HTR-8/SVneo (cell line): ENCODE results near the gene HDGFL2.
A peak's percentile ranks its signal among the peaks of the same experiment; 100 is the strongest.

Experiments used
- DNase-seq: peaks from one replicate; pipeline ENCODE4 v3.0.0; 2011; ENCODE audit warnings: low spot score, mixed read lengths; ENCODE audit not compliant: insufficient read length
- FAIRE-seq: peaks from 2 replicates; lab custom pipeline; 2011; peaks lifted over from hg19 to GRCh38; lab: Jason Lieb, UNC

The HDGFL2 gene

DNA sequence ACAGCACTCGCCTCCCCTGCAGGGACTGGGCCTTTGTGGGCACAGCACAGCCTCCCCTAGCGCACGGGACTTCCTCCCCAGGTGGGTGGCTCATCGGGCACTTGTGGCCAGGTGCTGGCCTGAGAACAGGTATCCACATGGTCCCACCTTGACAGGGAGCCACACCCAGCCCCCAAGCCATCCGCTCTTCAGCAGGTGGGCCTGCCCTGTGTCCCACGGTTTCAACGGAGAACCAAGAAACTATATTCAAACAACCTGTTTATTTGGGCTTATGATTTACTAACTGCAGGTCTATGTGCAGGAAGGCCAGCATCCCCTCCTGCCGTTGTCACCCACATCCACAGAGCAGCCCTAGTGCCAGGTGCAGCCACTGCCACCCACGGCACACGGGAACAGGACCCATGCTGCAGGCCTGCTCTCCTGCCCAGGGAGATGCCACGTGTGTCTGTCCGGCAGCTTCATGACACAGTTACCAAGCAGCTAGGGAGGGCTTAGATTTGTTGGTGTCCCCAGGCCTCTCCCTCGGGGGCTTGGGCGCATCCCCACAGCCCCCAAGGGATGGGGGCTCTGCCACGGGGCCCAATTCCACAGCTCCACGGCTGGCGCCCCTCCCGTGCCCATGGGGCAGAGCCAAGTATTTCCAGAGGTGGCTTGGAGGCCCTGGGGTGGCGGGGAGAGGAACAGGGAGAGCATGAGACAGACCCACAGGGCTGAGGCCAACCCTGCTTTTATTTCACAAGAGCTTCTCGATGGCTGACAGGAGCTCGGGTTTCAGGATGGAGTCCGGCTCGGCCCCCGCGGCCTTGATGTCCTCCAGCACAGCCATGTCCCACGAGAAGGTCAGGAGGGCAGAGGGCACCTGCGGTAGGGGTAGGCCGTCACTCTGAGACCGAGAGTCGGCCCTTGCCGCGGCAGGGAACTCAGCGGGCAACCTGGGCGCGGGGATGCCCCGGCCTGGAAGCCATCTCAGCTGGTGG, 27.0 kb upstream of the HDGFL2 start:
- FAIRE-seq: no peak
- no peak for DNase-seq

DNA sequence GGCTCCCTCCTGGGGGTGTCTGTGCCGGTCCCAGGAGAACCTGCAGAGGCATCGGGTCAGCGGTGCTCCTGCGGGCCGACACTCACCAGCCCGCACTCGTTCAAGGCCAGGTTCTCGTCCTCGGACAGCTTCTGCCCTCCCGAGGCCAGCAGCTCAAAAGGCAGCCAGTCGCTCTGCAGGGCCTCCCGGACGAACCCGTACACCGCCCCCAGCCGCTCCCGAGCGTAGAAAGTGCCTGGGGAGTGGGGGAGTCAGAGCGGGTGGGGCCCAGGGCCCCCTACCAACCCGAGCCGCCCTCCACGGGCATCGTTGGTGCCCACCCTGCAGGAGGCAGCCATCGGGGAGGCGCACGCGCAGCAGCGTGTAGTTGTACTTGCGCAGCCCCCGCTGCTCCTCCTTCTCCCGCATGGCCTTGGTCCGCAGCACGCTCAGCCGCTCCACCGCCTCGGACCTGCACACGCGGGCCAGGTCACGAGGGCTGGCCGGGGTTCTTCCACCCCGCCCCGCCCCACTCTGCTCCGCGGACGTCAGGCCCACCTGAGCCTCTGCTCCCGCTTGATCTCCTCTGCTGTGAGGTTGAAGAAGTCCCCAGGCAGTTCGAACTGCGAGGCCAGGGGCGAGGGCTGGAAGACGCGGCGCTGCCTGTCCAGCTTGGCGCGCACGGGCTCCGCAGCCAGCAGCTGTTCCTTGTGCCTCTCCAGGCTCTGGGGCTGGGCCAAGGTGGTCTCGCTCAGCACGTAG, 26.0 kb upstream of the HDGFL2 start:
- FAIRE-seq (no peak), DNase-seq (no peak)

GRCh38 chr19:4446704-4447200, 25.3 kb upstream of the HDGFL2 start:
- no peak for FAIRE-seq
- DNase-seq: no peak

GRCh38 chr19:4447327-4448146, 24.6 kb upstream of the HDGFL2 start:
- DNase-seq: no peak
- no peak for FAIRE-seq

GRCh38 chr19:4448147-4448985, 23.7 kb upstream of the HDGFL2 start:
- DNase-seq (no peak), FAIRE-seq (no peak)

GRCh38 chr19:4449022-4449638, 23.0 kb upstream of the HDGFL2 start:
- DNase-seq: no peak
- FAIRE-seq: no peak

GRCh38 chr19:4449639-4450028, 22.5 kb upstream of the HDGFL2 start:
- FAIRE-seq: no peak

DNA sequence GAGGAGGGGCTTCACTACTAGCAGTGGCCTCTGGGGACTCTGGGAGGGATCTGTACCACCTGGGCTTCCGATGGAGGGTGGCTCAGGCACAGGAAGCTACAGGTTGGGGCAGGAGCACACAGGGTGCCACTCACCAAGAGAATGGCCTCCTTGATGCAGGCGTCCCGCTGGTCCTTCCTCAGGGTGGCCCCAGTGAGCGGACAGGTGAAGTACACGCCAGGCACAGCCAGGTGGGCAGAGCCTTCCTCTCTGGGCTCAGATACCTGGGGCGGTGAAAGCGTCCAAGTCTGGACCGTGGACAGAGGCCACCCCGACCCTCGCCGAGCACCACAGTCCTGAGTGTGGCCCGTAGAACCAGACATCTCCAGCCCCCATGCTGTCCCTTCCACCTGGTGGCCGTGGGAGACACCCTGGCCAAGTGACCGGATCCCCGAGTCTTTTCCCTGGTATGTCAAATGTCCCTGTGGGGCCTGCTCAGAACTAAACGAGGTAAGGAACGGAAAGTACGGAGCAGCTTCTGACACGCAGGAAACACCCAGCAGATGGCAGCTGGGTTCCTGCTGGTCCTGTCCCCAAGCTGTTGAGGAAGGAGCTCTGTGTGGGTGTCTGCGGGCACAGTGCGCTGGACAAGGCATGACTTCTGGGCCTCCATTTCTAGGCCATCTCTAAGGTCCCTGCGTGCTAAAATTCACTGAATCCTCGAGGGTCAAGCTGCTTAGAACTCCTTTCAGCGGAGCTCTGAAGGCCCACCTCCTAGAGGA, 19.7 kb upstream of the HDGFL2 start:
- no peak for DNase-seq
- no peak for FAIRE-seq

More at GRCh38 chr19:4449639-4450028, 22.5 kb upstream of the HDGFL2 start:
- DNase-seq: no peak

GRCh38 chr19:4453232-4454179, 18.6 kb upstream of the HDGFL2 start:
- FAIRE-seq (no peak), DNase-seq (no peak)

- DNase-seq (no peak), FAIRE-seq (no peak)
These were observed 17.1 kb upstream of the HDGFL2 start for GRCh38 chr19:4454747-4455718.

DNA sequence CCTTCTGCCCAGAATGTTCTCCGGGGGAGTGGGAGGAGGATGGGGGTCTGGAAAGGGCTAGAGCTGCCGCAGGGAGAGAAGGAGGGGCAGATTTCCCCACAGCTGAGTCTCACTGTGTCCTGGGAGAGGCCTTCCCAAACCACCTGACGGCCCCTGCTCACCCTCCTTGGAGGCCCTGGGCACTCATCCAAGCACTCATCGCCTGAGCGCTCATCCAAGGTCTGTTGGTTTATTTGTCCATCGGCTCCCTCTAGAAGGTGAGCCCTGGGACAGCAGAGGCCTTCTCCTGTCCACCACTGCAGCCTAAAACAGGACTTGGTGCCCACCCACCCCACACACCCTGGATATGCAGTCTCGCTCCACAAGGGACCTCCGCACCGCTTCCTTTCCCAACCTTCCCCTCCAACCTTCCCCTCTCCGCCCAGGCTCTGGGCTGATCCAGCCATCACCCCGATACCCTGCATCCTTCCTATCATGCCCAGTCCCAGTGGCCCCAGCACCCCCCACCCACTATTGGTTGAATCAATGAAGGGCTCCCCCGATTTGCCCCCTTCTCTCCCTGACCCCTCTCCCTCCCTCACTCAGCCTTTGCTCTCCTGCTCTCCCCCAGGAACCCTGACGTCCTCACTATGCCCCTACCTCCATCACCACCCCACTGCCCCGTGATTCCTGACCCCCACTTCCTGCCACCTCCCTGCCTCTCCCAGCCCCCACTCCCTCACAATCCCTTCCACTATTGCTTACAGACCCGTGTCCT, 16.2 kb upstream of the HDGFL2 start:
- no peak for DNase-seq

GRCh38 chr19:4456476-4456842, 15.6 kb upstream of the HDGFL2 start:
- no peak for FAIRE-seq
- no peak for DNase-seq

More for the DNA sequence above, 16.2 kb upstream of the HDGFL2 start:
- no peak for FAIRE-seq

DNA sequence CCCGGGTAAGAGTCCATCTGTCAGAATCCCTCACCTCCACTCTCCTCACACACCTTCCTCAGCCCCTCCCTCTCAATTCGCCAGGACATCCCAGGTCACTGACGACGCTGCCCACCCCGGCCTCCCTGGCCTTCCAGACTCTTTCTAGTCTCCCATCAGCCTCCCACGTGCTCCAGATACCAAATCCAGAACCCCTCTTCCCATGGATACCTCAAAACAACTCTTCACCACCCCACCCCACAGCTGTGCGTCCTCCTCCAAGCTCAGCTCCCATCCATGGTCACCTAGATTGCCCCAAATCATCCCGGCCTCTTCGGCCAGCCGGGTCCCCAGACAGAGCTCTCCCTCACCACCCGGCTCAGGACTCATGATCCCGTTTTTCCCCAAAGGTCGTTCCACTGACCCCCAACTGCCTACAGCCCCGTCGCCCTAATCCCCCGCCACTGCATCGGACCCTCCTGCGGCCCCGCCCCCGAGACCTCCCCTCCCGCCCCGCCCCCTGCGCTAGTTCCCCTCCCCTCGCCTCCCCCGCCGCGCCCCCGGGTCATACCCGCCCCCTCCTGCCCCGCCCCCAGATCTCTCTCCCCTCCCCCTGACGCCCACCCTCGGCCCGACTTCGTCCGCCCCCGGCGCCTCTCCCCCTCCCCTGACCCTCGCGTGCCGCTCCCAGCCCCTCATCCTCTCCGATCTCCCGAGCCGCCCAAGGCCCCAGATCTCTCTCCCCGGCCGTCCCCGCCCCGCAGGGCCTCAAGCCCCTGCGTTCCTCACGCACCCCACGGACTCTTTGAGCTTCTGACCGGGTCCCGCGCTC, 15.0 kb upstream of the HDGFL2 start:
- DNase-seq (no peak), FAIRE-seq (no peak)

DNA sequence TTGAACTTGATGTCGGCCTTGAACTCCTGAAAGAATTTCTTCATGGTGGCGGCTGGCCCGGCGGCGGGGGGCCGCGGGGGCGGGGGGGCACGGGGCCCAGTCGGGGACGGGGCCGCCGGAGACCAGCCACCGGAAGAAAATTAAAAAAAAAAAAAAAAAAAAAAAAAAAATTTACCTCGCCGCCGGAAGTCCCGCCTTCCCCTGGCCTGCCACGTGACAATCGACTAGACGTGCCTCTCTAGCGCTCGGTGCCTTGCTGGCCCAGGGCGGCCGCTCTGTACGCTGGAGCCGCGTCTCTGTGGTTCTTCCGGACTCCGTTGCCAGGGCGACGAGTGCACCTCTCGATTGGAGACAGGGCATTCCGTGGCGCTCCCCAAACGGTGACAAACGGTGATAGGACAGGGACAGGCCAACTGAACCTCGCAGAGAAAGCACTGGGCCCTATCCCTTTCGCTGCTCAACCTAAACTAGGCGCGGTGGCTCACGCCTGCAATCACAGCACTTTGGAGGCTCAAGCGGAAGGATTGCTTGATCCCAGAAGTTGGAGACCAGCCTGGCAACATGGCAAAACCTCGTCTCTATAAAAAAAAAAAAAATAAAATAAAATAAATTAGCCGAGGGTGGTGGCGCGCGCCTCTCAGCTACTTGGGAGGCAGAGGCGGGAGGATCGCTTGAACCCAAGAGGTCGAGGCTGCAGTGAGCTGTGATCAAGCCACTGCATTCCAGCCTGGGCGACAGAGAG, 14.3 kb upstream of the HDGFL2 start, which contains the start of gene UBXN6:
Gene UBXN6, minus strand, starts transcription at position 141 of the 742 bp plus-strand sequence. Its CDS starts 97 bp downstream, at position 44.
- peak; percentile 31 for FAIRE-seq
- DNase-seq: peak; percentile 83
